Spleen (tissue), 11 donors: ENCODE data around the gene ADNP. TPM values are rescaled to one million over a fixed set of nuclear protein-coding genes. Genes with fewer than 3 reads are reported as not detected.

Experiments
- DNase-seq: peaks from one replicate; pipeline ENCODE4 v3.0.0-alpha.2; 2020
- H3K27ac ChIP-seq, 8 donors: fragments of 200-600 bp; sonication (generic) in 7 of 8; 1 replicate in 4 of 8; 2 replicates in 4 of 8; pipeline versions ENCODE4 v1.5.0 to v1.8.0; 2016 to 2021; ENCODE audit warnings: inconsistent platforms in 4 of 8, mild to moderate bottlenecking in 4 of 8, moderate library complexity in 1 of 8
- H3K27me3 ChIP-seq, 7 donors: fragments of 200-600 bp; sonication (generic) in 6 of 7; replicated peaks in 1 of 7; 1 replicate in 4 of 7; 2 replicates in 3 of 7; pipeline versions ENCODE4 v1.5.0 to v1.8.0; 2016 to 2021; ENCODE audit warnings: inconsistent platforms in 3 of 7, mild to moderate bottlenecking in 1 of 7
- H3K36me3 ChIP-seq, 6 donors: fragments of 200-600 bp; sonication (generic) in 5 of 6; 1 replicate in 4 of 6; 2 replicates in 2 of 6; pipeline versions ENCODE4 v1.5.0 to v1.8.0; 2016 to 2021; ENCODE audit warnings: inconsistent platforms in 2 of 6
- H3K4me1 ChIP-seq, 6 donors: fragments of 200-600 bp; sonication (generic) in 5 of 6; 1 replicate in 3 of 6; 2 replicates in 3 of 6; pipeline versions ENCODE4 v1.5.0 to v1.8.0; 2016 to 2021; ENCODE audit warnings: inconsistent platforms in 3 of 6
- H3K4me3 ChIP-seq, 8 donors: fragments of 200-600 bp; sonication (generic) in 7 of 8; 1 replicate in 4 of 8; 2 replicates in 4 of 8; pipeline versions ENCODE4 v1.5.0 to v1.8.0; 2016 to 2021; ENCODE audit warnings: inconsistent platforms in 4 of 8, mild to moderate bottlenecking in 4 of 8, moderate library complexity in 2 of 8
- H3K9me3 ChIP-seq, 8 donors: fragments of 200-600 bp; sonication (generic) in 7 of 8; 1 replicate in 4 of 8; 2 replicates in 4 of 8; pipeline versions ENCODE4 v1.5.0 to v1.8.0; 2016 to 2021; ENCODE audit warnings: inconsistent platforms in 4 of 8
- POLR2A ChIP-seq, 3 donors: fragments of 450-650 bp; IDR thresholded peaks; one replicate each; pipeline ENCODE4 v1.5.1; 2017; ENCODE audit warnings: antibody characterized with exemption in 3 of 3, mild to moderate bottlenecking in 1 of 3
- POLR2AphosphoS5 ChIP-seq, 3 donors: sonication (generic); formaldehyde crosslinking; IDR thresholded peaks; one replicate each; pipeline ENCODE4 v1.5.1; 2017; ENCODE audit warnings: antibody characterized with exemption in 3 of 3
- WGBS, 5 donors: extraction: QIAGEN DNeasy Blood & Tissue Kit in 3 of 5; methylation state at CpG; one replicate each; pipeline versions ENCODE4 v1.1.5 to v1.1.7; 2013 to 2018; 5-methylcytosine and 5-hydroxymethylcytosine counted together
- intact Hi-C: fragments of 100-400 bp; cut with DNase I; formaldehyde crosslinking; loops from one replicate; pipeline ENCODE4 v1.15.0; 2023; ENCODE audit warnings: low total_unique reads
- polyA plus RNA-seq, 3 donors: library from polyadenylated mRNA; stranded (reverse); fragments of 200-250 nt; gene quantifications; one replicate each; pipeline ENCODE4 v1.2.1, GENCODE V29; 2013
- total RNA-seq, 7 donors: library from RNA; depleted of rRNA in 3 of 7; stranded (reverse); fragments of >200 nt in 3 of 7; fragmentation: NEBNext Ultra II Directional in 4 of 7; extraction: Animal tissue kit (Norgen Biotek cat#: 25700) in 4 of 7; gene quantifications; one replicate each; pipeline versions ENCODE4 v1.1.0 to v1.2.1, GENCODE V29; 2016 to 2021
- TF ChIP-seq, protein P1 (sequence below), 11 experiments: fragments of 200-600 bp in 7 of 11; fragments of 450-650 bp in 4 of 11; sonication (generic) in 4 of 11; IDR thresholded peaks in 8 of 11; conservative IDR thresholded peaks in 3 of 11; 1 replicate in 7 of 11; 2 replicates in 4 of 11; pipeline versions ENCODE4 v1.4.0 to v1.8.0; 2016 to 2021; ENCODE audit warnings: antibody characterized with exemption in 11 of 11, inconsistent platforms in 4 of 11, mild to moderate bottlenecking in 1 of 11
- donor health status: healthy with polysubstance abuse.
- donor health status: DM: no; HTN: no; CAD: no; lungs with moderate emphysema.
- donor health status: DM: no; HTN: no; CAD: no.
- donor health status: Bipolar disorder and iron deficiency.
- donor health status: healthy.
- donor health status: DM: no; HTN: no; CAD: no.
- donor health status: DM: yes; HTN: yes; CAD: no.

ADNP gene
- total and polyA plus RNA-seq, 10 donors = 30.6 to 78.8 (median 61.3) TPM

DNA sequence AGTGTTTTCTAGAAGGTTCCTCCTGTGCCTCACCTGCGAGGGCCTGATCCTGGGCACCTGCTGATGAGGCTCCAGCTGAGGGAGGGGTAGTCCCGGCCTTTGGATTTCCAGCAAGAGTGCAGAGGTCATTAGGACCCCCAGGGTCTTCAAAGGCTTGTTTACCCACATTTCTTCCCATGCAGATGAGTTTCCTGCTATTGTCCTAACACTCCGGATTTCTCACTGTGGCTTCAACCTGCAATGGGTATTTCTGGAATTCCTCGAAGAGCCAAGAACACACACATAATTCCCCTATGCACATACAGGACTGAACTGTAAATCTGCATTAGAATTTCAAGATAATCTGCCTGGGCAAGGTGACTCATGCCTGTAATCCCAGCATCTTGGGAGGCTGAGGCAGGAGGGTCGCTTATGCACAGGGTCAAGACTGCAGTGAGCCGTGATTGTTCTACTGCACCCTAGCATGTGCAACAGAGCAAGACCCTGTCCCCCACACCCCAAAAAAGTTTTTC is 53.9 kb downstream of the ADNP start:
- Histone ChIP-seq H3K27ac (no peak overlapping the region), H3K4me3 (no peak overlapping the region), H3K9me3 (no peaks in the 10 kb centered on the region), H3K27me3 (no peaks in the 10 kb centered on the region), H3K36me3 (peaks cover 0 to 56% (median 16%) of the 10 kb centered on the region in 6 donors), H3K4me1 (peaks cover 0 to 8% (median 0%) of the 10 kb centered on the region in 6 donors)
- intact Hi-C loops = no loop called here
- WGBS, 5 donors = 80 to 96% (median 82%) methylated on average over 4 to 6 of the region's 6 CpGs
- DNase-seq = peak; percentile 34
- TF ChIP-seq POLR2AphosphoS5 (IDR thresholded peaks at IDR 0.05) (no peak), POLR2A (IDR thresholded peaks at IDR 0.05) (no peak)
- TF ChIP-seq, protein P1, sequence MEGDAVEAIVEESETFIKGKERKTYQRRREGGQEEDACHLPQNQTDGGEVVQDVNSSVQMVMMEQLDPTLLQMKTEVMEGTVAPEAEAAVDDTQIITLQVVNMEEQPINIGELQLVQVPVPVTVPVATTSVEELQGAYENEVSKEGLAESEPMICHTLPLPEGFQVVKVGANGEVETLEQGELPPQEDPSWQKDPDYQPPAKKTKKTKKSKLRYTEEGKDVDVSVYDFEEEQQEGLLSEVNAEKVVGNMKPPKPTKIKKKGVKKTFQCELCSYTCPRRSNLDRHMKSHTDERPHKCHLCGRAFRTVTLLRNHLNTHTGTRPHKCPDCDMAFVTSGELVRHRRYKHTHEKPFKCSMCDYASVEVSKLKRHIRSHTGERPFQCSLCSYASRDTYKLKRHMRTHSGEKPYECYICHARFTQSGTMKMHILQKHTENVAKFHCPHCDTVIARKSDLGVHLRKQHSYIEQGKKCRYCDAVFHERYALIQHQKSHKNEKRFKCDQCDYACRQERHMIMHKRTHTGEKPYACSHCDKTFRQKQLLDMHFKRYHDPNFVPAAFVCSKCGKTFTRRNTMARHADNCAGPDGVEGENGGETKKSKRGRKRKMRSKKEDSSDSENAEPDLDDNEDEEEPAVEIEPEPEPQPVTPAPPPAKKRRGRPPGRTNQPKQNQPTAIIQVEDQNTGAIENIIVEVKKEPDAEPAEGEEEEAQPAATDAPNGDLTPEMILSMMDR (IDR thresholded peaks at IDR 0.05 in 8 of 11, conservative IDR thresholded peaks at IDR 0.05 in 3 of 11) = no peak

DNA sequence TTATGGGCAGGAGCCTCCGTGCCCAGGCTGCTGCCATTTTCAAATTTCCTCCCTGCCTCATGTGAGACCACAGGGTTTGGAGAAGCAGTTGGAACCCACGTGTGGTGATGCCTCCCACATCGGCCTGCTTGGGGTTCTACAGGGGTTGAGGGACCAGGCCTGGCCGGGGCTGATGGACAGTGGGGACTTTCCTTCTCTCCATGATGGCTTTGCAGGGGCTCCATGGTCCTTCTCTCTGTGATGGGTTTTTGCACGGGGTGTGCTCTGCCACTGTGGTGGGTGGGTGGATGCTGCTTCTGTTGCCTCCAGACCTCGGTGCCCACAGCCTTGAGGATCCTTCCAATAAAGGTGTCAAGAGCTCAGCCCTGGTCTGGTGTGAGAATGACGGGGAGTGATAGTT is 54.4 kb downstream of the ADNP start:
- no peak overlapping the region for H3K27ac ChIP-seq
- H3K9me3 ChIP-seq = no peaks in the 10 kb centered on the region
- peaks cover 0 to 13% (median 0%) of the 10 kb centered on the region in 6 donors for H3K4me1 ChIP-seq
- peaks cover 0 to 56% (median 16%) of the 10 kb centered on the region in 6 donors for H3K36me3 ChIP-seq
- intact Hi-C loops = no loop called here
- whole genome bisulfite sequencing, 5 donors = 86 to 95% (median 91%) methylated on average over 4 to 7 of the region's 7 CpGs
- no peak for TF ChIP-seq POLR2AphosphoS5 (IDR thresholded peaks at IDR 0.05)
- TF ChIP-seq, protein P1 (IDR thresholded peaks at IDR 0.05 in 8 of 11, conservative IDR thresholded peaks at IDR 0.05 in 3 of 11) = no peak
- TF ChIP-seq POLR2A (IDR thresholded peaks at IDR 0.05) = no peak
- no peak overlapping the region for H3K4me3 ChIP-seq
- no peaks in the 10 kb centered on the region for H3K27me3 ChIP-seq
- peak; percentile 59 for DNase-seq

DNA sequence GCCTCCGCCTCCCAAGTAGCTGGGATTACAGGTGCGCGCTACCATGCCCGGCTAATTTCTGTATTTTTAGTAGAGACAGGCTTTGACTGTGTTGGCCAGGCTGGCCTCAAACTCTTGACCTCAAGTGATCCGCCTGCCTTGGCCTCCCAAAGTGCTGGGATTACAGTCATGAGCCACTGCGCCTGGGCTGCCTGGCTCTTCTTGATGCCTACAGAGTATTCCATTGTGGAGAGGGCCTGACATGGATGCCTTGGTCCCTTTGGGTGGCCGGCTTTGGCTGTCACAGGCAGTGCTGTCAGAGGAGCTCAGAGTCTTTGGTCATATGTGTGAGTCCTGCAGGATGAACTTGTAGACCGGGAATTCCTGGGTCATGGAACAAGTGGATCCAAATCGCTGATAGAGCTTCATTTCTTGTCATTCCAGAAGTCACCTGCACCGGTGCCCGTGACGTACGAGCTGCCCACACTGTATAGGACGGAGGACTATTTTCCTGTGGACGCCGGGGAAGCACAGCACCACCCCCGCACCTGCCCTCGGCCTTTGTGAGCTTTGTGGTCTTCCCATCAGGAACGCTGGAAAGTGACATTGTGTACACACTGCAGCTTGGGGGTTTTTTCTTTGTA is 55.1 kb downstream of the ADNP start:
- intact Hi-C loops = no loop called here
- Histone ChIP-seq H3K4me3 (no peak overlapping the region), H3K27ac (no peak overlapping the region), H3K4me1 (peaks cover 0 to 19% (median 0%) of the 10 kb centered on the region in 6 donors), H3K36me3 (peaks cover 0 to 56% (median 16%) of the 10 kb centered on the region in 6 donors), H3K9me3 (no peaks in the 10 kb centered on the region), H3K27me3 (no peaks in the 10 kb centered on the region)
- DNase-seq = peak; percentile 62
- WGBS, 5 donors = 93 to 98% (median 96%) methylated on average over 16 to 19 of the region's 19 CpGs
- TF ChIP-seq POLR2A (IDR thresholded peaks at IDR 0.05) (no peak), POLR2AphosphoS5 (IDR thresholded peaks at IDR 0.05) (no peak)
- TF ChIP-seq, protein P1 (IDR thresholded peaks at IDR 0.05 in 8 of 11, conservative IDR thresholded peaks at IDR 0.05 in 3 of 11) = no peak
